ENCODE results near the gene A3GALT2.

The A3GALT2 gene

GRCh38 chr1:33320619-33321165 is at the start of gene A3GALT2:
Gene A3GALT2 (minus strand): TSS chr1:33321098. CDS start chr1:33321098, 0 bp downstream.
- DNase-seq: no peak

- DNase-seq: no peak
Observed at GRCh38 chr1:33370301-33370700, 49.4 kb upstream of the A3GALT2 start.

- DNase-seq: no peak
Observed at GRCh38 chr1:33369764-33370163, 48.9 kb upstream of the A3GALT2 start.

GRCh38 chr1:33369081-33369480 is 48.2 kb upstream of the A3GALT2 start:
- DNase-seq: no peak

- no peak for DNase-seq
Observed at GRCh38 chr1:33368431-33368830, 47.5 kb upstream of the A3GALT2 start.

- DNase-seq: peak; percentile 88
Observed at GRCh38 chr1:33367485-33368405, 46.8 kb upstream of the A3GALT2 start.

- no peak for DNase-seq
Observed at GRCh38 chr1:33366762-33367484, 46.0 kb upstream of the A3GALT2 start.

- DNase-seq: no peak
Observed at GRCh38 chr1:33365560-33365997, 44.7 kb upstream of the A3GALT2 start.

- DNase-seq: no peak
Observed at GRCh38 chr1:33364565-33364918, 43.6 kb upstream of the A3GALT2 start.

GRCh38 chr1:33363470-33363861 is 42.6 kb upstream of the A3GALT2 start:
- DNase-seq: no peak

GRCh38 chr1:33363021-33363420 is 42.1 kb upstream of the A3GALT2 start:
- no peak for DNase-seq

GRCh38 chr1:33361532-33362235 is 40.8 kb upstream of the A3GALT2 start:
- peak; percentile 85 for DNase-seq

GRCh38 chr1:33360367-33360766 is 39.5 kb upstream of the A3GALT2 start:
- DNase-seq: no peak

GRCh38 chr1:33359931-33360330 is 39.0 kb upstream of the A3GALT2 start:
- no peak for DNase-seq

GRCh38 chr1:33358795-33359503 is 38.1 kb upstream of the A3GALT2 start:
- no peak for DNase-seq

GRCh38 chr1:33358114-33358794 is 37.4 kb upstream of the A3GALT2 start:
- no peak for DNase-seq

- DNase-seq: no peak
Observed at GRCh38 chr1:33357099-33357498, 36.2 kb upstream of the A3GALT2 start.

- DNase-seq: no peak
Observed at GRCh38 chr1:33354707-33355316, 33.9 kb upstream of the A3GALT2 start.

- DNase-seq: no peak
Observed at GRCh38 chr1:33353531-33353930, 32.6 kb upstream of the A3GALT2 start.

GRCh38 chr1:33351281-33351660 is 30.4 kb upstream of the A3GALT2 start:
- no peak for DNase-seq

GRCh38 chr1:33350611-33351280 is 29.8 kb upstream of the A3GALT2 start:
- no peak for DNase-seq

Measured in OCI-M1 (cell line).